PC-3 (cell line): Measurements from ENCODE around the gene H3-3A. TPM values are rescaled to one million over a fixed set of nuclear protein-coding genes. Genes with fewer than 3 reads are reported as not detected.

Experiments
- ATAC-seq: fragments of 200-7000 bp; cut with Tn5 transposase; 2 replicates; pipeline ENCODE4 v1.9.1; 2020; ENCODE audit warnings: mild to moderate bottlenecking, moderate library complexity
- BruUV-seq: library from RNA; stranded (reverse); fragments of 400-500 nt; replicated peaks from 2 replicates; lab custom pipeline; 2021; lab: Mats Ljungman, UMichigan
- CTCF ChIA-PET: fragments of 300-600 bp; sonication (Branson Sonifier 250); formaldehyde crosslinking; loops from one replicate; lab custom pipeline; 2022; ENCODE audit warnings: antibody characterized with exemption; lab: Charles Lee
- POLR2A ChIA-PET: fragments of 300-600 bp; sonication (Branson Sonifier 250); formaldehyde crosslinking; loops from one replicate; lab custom pipeline; 2022; ENCODE audit warnings: antibody characterized with exemption; ENCODE audit not compliant: unreplicated experiment; lab: Charles Lee
- DNase-seq: peaks from one replicate; pipeline ENCODE4 v3.0.0-alpha.2; 2015
- H2AFZ ChIP-seq: fragments of 300-600 bp; sonication (generic); 2 replicates; pipeline ENCODE4 v1.6.0; 2016; ENCODE audit warnings: antibody characterized with exemption, low read length
- H3F3A ChIP-seq: fragments of 300-600 bp; sonication (generic); one replicate; pipeline ENCODE4 v1.6.0; 2017; ENCODE audit warnings: antibody characterized with exemption, low read length, control low read depth, mild to moderate bottlenecking; ENCODE audit not compliant: unreplicated experiment
- H3K27ac ChIP-seq: fragments of 300-600 bp; sonication (generic); 2 replicates; pipeline ENCODE4 v1.5.1; 2016; ENCODE audit warnings: mild to moderate bottlenecking, low read length
- H3K27me3 ChIP-seq: fragments of 300-600 bp; sonication (generic); 2 replicates; pipeline ENCODE4 v1.6.1; 2016; ENCODE audit warnings: low read length, mixed read lengths
- H3K36me3 ChIP-seq: fragments of 300-600 bp; sonication (generic); 2 replicates; pipeline ENCODE4 v1.6.1; 2016; ENCODE audit warnings: low read depth, mixed run types, low read length, mixed read lengths
- H3K4me1 ChIP-seq: fragments of 300-600 bp; sonication (generic); 2 replicates; pipeline ENCODE4 v1.5.1; 2016; ENCODE audit warnings: low read length; ENCODE audit not compliant: insufficient read depth
- H3K4me2 ChIP-seq: fragments of 300-600 bp; sonication (generic); 2 replicates; pipeline ENCODE4 v1.6.0; 2016; ENCODE audit warnings: low read length
- H3K4me3 ChIP-seq: fragments of 300-600 bp; sonication (generic); 2 replicates; pipeline ENCODE4 v1.5.1; 2016; ENCODE audit warnings: mild to moderate bottlenecking, low read length, mixed read lengths
- H3K79me2 ChIP-seq: fragments of 300-600 bp; sonication (generic); 2 replicates; pipeline ENCODE4 v1.6.1; 2017; ENCODE audit warnings: low read length, mixed read lengths
- H3K9ac ChIP-seq: fragments of 300-600 bp; sonication (generic); 2 replicates; pipeline ENCODE4 v1.6.0; 2016; ENCODE audit warnings: mild to moderate bottlenecking, low read length
- H3K9me2 ChIP-seq: fragments of 300-600 bp; sonication (generic); replicated peaks from 2 replicates; pipeline ENCODE4 v1.6.1; 2016; ENCODE audit warnings: mixed run types, low read length, mixed read lengths
- H3K9me3 ChIP-seq: fragments of 300-600 bp; sonication (generic); 2 replicates; pipeline ENCODE4 v1.6.1; 2016; ENCODE audit warnings: low read length, mixed read lengths
- H4K20me1 ChIP-seq: fragments of 300-600 bp; sonication (generic); 2 replicates; pipeline ENCODE4 v1.6.1; 2016; ENCODE audit warnings: low read length, mixed read lengths
- CTCF ChIP-seq: fragments of 300-600 bp; sonication (generic); conservative IDR thresholded peaks from 2 replicates; pipeline ENCODE4 v1.5.1; 2017; ENCODE audit warnings: antibody characterized with exemption, low read depth, mild to moderate bottlenecking, low read length
- EZH2 ChIP-seq: fragments of 300-600 bp; sonication (generic); IDR thresholded peaks from one replicate; pipeline ENCODE4 v1.6.1; 2017; ENCODE audit warnings: antibody characterized with exemption, mild to moderate bottlenecking, low read length; ENCODE audit not compliant: unreplicated experiment
- EZH2phosphoT487 ChIP-seq: fragments of 300-600 bp; sonication (generic); IDR thresholded peaks from 2 replicates; pipeline ENCODE4 v1.6.1; 2018; ENCODE audit warnings: mild to moderate bottlenecking, antibody characterized with exemption, low read length, borderline replicate concordance
- intact Hi-C: fragments of 100-400 bp; cut with micrococcal nuclease; formaldehyde crosslinking; loops from 2 replicates; pipeline ENCODE4 v1.9.0; 2023
- total RNA-seq: library from RNA; depleted of rRNA; stranded (reverse); fragments of >200 nt; gene quantifications from 2 replicates; pipeline ENCODE4 v1.2.3, GENCODE V29; 2014

Gene H3-3A
- total RNA-seq, 1 experiment from 2014 or later, result 273 TPM

GRCh38 chr1:226095286-226095685 is 32.8 kb downstream of the H3-3A start:
- Histone ChIP-seq H3K79me2 (no peaks in the 10 kb centered on the region), H3F3A (no peaks in the 10 kb centered on the region), H3K9ac (no peak overlapping the region), H3K4me1 (peaks cover 41% of the 10 kb centered on the region), H4K20me1 (no peaks in the 10 kb centered on the region), H2AFZ (no peak overlapping the region), H3K27me3 (no peaks in the 10 kb centered on the region), H3K27ac (no peak overlapping the region), H3K9me3 (no peaks in the 10 kb centered on the region), H3K9me2 (no peaks in the 10 kb centered on the region), H3K4me2 (no peak overlapping the region), H3K4me3 (no peak overlapping the region), H3K36me3 (no peaks in the 10 kb centered on the region)
- BruUV-seq, result no TSS peak
- CTCF ChIA-PET, result no interaction called here
- POLR2A ChIA-PET, result no interaction called here
- intact Hi-C loops, result no loop called here
- TF ChIP-seq EZH2, result no peak
- DNase-seq (no peak), ATAC-seq (no peak)

- Histone ChIP-seq H3K4me2 (peak overlapping the region; percentile 52), H3K27ac (peak overlapping the region; percentile 82)
Measured at GRCh38 chr1:226097866-226098625, 35.5 kb downstream of the H3-3A start.

More at GRCh38 chr1:226097866-226098625, 35.5 kb downstream of the H3-3A start:
- no peak overlapping the region for H2AFZ ChIP-seq
- H3K9me2 ChIP-seq, result no peaks in the 10 kb centered on the region
- H3K4me1 ChIP-seq, result peaks cover 41% of the 10 kb centered on the region
- no TSS peak for BruUV-seq
- ATAC-seq (peak; percentile 27), DNase-seq (peak; percentile 94)
- TF ChIP-seq EZH2phosphoT487 (no peak), EZH2 (no peak), CTCF (no peak)
- no peaks in the 10 kb centered on the region for H3K9me3 ChIP-seq
- CTCF ChIA-PET, result no interaction called here
- H3K9ac ChIP-seq, result peak overlapping the region; percentile 56
- H3K27me3 ChIP-seq, result no peaks in the 10 kb centered on the region
- H3K79me2 ChIP-seq, result no peaks in the 10 kb centered on the region
- H3F3A ChIP-seq, result no peaks in the 10 kb centered on the region
- H3K36me3 ChIP-seq, result no peaks in the 10 kb centered on the region
- POLR2A ChIA-PET, result no interaction called here
- peak overlapping the region; percentile 5; the same call in 1 of the 2 replicates for H3K4me3 ChIP-seq
- intact Hi-C loops, result no loop called here
- no peaks in the 10 kb centered on the region for H4K20me1 ChIP-seq
